ENCODE results near the gene PYCR2. TPM values are rescaled to one million over a fixed set of nuclear protein-coding genes. Genes with fewer than 3 reads are reported as not detected.

PYCR2 gene
- polyA plus RNA-seq, 1 experiment: 29.4 TPM

DNA sequence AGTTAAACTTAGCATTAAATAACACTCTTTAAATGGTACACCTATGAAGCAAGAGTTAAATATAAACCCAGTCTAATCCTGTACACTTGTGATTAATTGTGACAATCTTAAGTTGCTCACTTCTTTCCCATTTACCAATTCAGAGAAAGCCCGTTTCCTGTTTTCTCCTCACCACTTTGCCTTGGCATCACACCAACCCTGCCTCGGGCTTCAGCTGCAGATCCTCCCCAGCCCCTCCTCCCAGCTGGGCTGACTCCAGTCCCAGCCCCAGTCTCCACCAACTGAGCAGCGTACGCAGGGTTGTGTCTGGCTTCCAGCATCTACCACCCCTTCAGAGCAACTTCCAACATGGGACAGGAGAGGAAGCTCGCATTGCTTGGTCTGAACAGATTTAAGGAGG, 4.1 kb downstream of the PYCR2 start:
- peak; percentile 42 for DNase-seq (ENCODE audit: low read depth, low spot score)
- CTCF ChIA-PET: interaction anchor here (1.4 to 1.8 kb wide), 2 partner anchors 8 to 445 kb away, joined by 5 to 13 read pairs; no protein-coding TSS in a partner anchor
- TF ChIP-seq, protein P1, sequence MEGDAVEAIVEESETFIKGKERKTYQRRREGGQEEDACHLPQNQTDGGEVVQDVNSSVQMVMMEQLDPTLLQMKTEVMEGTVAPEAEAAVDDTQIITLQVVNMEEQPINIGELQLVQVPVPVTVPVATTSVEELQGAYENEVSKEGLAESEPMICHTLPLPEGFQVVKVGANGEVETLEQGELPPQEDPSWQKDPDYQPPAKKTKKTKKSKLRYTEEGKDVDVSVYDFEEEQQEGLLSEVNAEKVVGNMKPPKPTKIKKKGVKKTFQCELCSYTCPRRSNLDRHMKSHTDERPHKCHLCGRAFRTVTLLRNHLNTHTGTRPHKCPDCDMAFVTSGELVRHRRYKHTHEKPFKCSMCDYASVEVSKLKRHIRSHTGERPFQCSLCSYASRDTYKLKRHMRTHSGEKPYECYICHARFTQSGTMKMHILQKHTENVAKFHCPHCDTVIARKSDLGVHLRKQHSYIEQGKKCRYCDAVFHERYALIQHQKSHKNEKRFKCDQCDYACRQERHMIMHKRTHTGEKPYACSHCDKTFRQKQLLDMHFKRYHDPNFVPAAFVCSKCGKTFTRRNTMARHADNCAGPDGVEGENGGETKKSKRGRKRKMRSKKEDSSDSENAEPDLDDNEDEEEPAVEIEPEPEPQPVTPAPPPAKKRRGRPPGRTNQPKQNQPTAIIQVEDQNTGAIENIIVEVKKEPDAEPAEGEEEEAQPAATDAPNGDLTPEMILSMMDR (IDR thresholded peaks at IDR 0.05; ENCODE audit: low read depth, low read length): no peak
- Histone ChIP-seq H3K27me3 (ENCODE audit: control insufficient read depth, insufficient read depth, low read length) (no peaks in the 10 kb centered on the region), H3K4me3 (ENCODE audit: low read depth, low read length) (no peak overlapping the region), H3K27ac (ENCODE audit: low read depth, low read length) (peak overlapping the region; percentile 21), H3K9me3 (ENCODE audit: control insufficient read depth, insufficient read depth, low read length) (no peaks in the 10 kb centered on the region)
- POLR2A ChIA-PET: no interaction called here

DNA sequence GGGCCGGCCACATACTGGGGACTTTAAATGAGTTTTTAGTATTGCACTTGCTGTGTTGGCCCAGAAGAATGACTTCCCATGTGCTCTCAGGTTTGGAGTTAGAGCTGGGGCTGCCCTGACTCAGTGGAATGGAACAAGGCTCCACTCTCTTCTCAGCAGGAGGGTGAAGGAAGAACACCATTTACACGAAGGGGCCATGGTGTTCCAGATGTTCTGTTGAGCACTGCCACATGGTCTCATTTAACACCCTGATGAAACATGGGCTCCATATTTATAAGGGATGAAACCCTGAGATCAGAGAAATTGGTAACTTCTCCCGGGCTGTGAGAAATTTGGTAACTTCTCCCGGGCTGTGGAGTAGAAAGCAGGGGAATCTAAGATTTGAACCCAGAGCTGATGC, 5.8 kb downstream of the PYCR2 start:
- H3K9me3 ChIP-seq (ENCODE audit: control insufficient read depth, insufficient read depth, low read length): no peaks in the 10 kb centered on the region
- DNase-seq (ENCODE audit: low read depth, low spot score): no peak
- TF ChIP-seq, protein P1 (IDR thresholded peaks at IDR 0.05; ENCODE audit: low read depth, low read length): no peak
- no peak overlapping the region for H3K4me3 ChIP-seq (ENCODE audit: low read depth, low read length)
- ChIA-PET CTCF (interaction anchor here (0.6 kb wide), 1 partner anchor 394 kb away, joined by 3 read pairs; no protein-coding TSS in a partner anchor), POLR2A (no interaction called here)
- H3K27ac ChIP-seq (ENCODE audit: low read depth, low read length): no peak overlapping the region
- no peaks in the 10 kb centered on the region for H3K27me3 ChIP-seq (ENCODE audit: control insufficient read depth, insufficient read depth, low read length)

DNA sequence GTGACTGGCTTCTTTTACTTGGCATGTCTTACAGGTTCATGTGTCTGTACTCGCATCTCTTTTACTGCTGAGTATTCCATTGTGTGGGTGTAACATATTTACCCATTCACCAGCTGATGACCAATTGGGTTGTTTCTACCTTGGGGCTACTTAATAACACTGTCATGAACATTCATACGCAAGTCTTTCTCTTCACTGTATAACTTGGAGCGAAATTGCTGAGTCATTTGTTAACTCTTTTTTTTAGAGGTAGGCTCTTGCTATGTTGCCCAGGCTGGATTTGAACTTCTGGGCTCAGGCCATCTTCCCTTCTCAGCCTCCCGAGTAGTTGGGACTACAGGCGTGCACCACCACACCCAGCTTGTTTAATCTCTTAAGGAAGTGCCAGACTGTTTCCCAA, 6.5 kb downstream of the PYCR2 start:
- Histone ChIP-seq H3K27ac (ENCODE audit: low read depth, low read length) (no peak overlapping the region), H3K9me3 (ENCODE audit: control insufficient read depth, insufficient read depth, low read length) (no peaks in the 10 kb centered on the region), H3K27me3 (ENCODE audit: control insufficient read depth, insufficient read depth, low read length) (no peaks in the 10 kb centered on the region), H3K4me3 (ENCODE audit: low read depth, low read length) (no peak overlapping the region)
- TF ChIP-seq, protein P1 (IDR thresholded peaks at IDR 0.05; ENCODE audit: low read depth, low read length): no peak
- ChIA-PET POLR2A (no interaction called here), CTCF (no interaction called here)
- no peak for DNase-seq (ENCODE audit: low read depth, low spot score)

GRCh38 chr1:225917101-225917500, 6.9 kb downstream of the PYCR2 start:
- no peak overlapping the region for H3K27ac ChIP-seq (ENCODE audit: low read depth, low read length)
- TF ChIP-seq, protein P1 (IDR thresholded peaks at IDR 0.05; ENCODE audit: low read depth, low read length): no peak
- POLR2A ChIA-PET: no interaction called here
- no peak for DNase-seq (ENCODE audit: low read depth, low spot score)
- H3K9me3 ChIP-seq (ENCODE audit: control insufficient read depth, insufficient read depth, low read length): no peaks in the 10 kb centered on the region
- H3K4me3 ChIP-seq (ENCODE audit: low read depth, low read length): no peak overlapping the region
- no peaks in the 10 kb centered on the region for H3K27me3 ChIP-seq (ENCODE audit: control insufficient read depth, insufficient read depth, low read length)
- CTCF ChIA-PET: no interaction called here

DNA sequence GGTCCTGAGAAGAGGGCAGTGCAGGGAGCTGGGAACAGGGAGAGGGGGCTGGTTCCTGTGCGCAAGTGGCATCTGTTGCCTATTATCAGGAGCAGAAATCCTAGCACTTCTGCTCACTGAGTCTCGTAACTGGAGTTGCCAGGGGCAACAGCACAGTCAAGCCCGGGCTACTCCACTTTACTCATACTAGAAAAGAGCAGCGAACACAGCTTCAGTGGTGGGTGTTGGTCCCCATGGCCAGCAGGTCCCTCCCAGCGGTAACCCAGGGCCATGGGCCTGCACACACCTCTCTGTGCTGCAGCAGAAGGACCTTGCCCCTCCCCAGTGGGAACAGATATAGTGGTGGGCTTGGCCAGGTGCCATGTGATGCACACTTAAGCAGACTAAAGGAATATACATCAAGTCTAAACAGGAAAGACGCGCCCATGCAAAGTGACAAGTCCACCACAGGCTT, 8.5 kb downstream of the PYCR2 start:
- DNase-seq (ENCODE audit: low read depth, low spot score): no peak
- Histone ChIP-seq H3K4me3 (ENCODE audit: low read depth, low read length) (no peak overlapping the region), H3K27ac (ENCODE audit: low read depth, low read length) (no peak overlapping the region), H3K27me3 (ENCODE audit: control insufficient read depth, insufficient read depth, low read length) (no peaks in the 10 kb centered on the region), H3K9me3 (ENCODE audit: control insufficient read depth, insufficient read depth, low read length) (peaks cover 3% of the 10 kb centered on the region; the same call in 1 of the 2 replicates)
- ChIA-PET CTCF (interaction anchor here (1.3 to 2.6 kb wide), 2 partner anchors 71 to 441 kb away, joined by 3 to 16 read pairs; no protein-coding TSS in a partner anchor), POLR2A (no interaction called here)
- TF ChIP-seq, protein P1 (IDR thresholded peaks at IDR 0.05; ENCODE audit: low read depth, low read length): no peak

Measured in AG04450 (cell line).